SU-DHL-6 (cell line): ENCODE results near the gene DNAJC15.

Experiments
- EZH2phosphoT487 ChIP-seq: fragments of 200-600 bp; sonication (generic), shearing (Covaris generic); conservative IDR thresholded peaks from 2 replicates; pipeline ENCODE4 v1.6.1; 2018; ENCODE audit warnings: mild to moderate bottlenecking, antibody characterized with exemption, low read length, moderate library complexity, mixed read lengths
- TF ChIP-seq, protein P1 (sequence below): fragments of 200-600 bp; sonication (generic); IDR thresholded peaks from one replicate; pipeline ENCODE4 v1.5.1; 2017; ENCODE audit warnings: antibody characterized with exemption, mild to moderate bottlenecking, low read length, moderate library complexity; ENCODE audit not compliant: insufficient read depth, poor library complexity, severe bottlenecking

DNA sequence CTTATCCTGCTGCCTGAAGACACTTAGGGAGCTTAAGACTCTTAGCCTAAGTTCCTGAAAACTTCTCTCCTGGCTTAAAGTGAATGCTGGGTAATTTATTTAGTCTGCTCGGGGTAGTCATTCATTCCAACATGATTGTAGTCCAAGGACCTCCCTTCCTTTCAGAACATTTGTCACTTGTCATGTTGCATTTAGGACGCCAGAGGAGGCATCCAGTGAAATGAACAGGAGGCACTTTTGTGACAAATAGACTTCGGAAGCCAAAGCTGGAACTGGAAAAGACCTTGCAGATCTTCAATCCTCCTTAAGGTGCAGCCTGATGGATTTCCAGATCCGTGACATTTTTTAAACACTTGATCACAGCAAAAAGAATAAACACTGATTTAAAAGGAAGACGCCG is 95.1 kb downstream of the DNAJC15 start:
- TF ChIP-seq, protein P1, sequence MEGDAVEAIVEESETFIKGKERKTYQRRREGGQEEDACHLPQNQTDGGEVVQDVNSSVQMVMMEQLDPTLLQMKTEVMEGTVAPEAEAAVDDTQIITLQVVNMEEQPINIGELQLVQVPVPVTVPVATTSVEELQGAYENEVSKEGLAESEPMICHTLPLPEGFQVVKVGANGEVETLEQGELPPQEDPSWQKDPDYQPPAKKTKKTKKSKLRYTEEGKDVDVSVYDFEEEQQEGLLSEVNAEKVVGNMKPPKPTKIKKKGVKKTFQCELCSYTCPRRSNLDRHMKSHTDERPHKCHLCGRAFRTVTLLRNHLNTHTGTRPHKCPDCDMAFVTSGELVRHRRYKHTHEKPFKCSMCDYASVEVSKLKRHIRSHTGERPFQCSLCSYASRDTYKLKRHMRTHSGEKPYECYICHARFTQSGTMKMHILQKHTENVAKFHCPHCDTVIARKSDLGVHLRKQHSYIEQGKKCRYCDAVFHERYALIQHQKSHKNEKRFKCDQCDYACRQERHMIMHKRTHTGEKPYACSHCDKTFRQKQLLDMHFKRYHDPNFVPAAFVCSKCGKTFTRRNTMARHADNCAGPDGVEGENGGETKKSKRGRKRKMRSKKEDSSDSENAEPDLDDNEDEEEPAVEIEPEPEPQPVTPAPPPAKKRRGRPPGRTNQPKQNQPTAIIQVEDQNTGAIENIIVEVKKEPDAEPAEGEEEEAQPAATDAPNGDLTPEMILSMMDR: no peak
- TF ChIP-seq EZH2phosphoT487: no peak
